Transverse colon (tissue), 4 donors: ENCODE results near the gene AK9. TPM values are rescaled to one million over a fixed set of nuclear protein-coding genes. Genes with fewer than 3 reads are reported as not detected.

ENCODE experiments used
- DNase-seq: peaks from one replicate; pipeline ENCODE4 v3.0.0-alpha.2; 2019
- H3K27ac ChIP-seq, 4 donors: fragments of 200-600 bp; sonication (generic); 2 replicates each; pipeline ENCODE4 v1.5.1; 2016 to 2018; ENCODE audit warnings: inconsistent platforms in 4 of 4
- H3K27me3 ChIP-seq: fragments of 200-600 bp; sonication (generic); 2 replicates; pipeline ENCODE4 v1.5.1; 2017; ENCODE audit warnings: inconsistent platforms
- H3K36me3 ChIP-seq, 4 donors: fragments of 200-600 bp; sonication (generic); 2 replicates each; pipeline ENCODE4 v1.5.1; 2017 to 2019; ENCODE audit warnings: inconsistent platforms in 4 of 4
- H3K4me1 ChIP-seq, 4 donors: fragments of 200-600 bp; sonication (generic); 2 replicates each; pipeline ENCODE4 v1.5.1; 2017 to 2020; ENCODE audit warnings: inconsistent platforms in 4 of 4
- H3K4me3 ChIP-seq, 4 donors: fragments of 200-600 bp; sonication (generic); 1 replicate in 1 of 4; 2 replicates in 3 of 4; pipeline versions ENCODE4 v1.5.1 to v1.6.1; 2017 to 2019; ENCODE audit warnings: inconsistent platforms in 4 of 4
- H3K9me3 ChIP-seq, 2 donors: fragments of 200-600 bp; sonication (generic); 2 replicates each; pipeline ENCODE4 v1.5.1; 2017 to 2019; ENCODE audit warnings: inconsistent platforms in 2 of 2
- EP300 ChIP-seq: sonication (generic); formaldehyde crosslinking; IDR thresholded peaks from one replicate; pipeline ENCODE4 v1.6.1; 2017; ENCODE audit warnings: antibody characterized with exemption, low read depth
- POLR2A ChIP-seq: fragments of 450-650 bp; IDR thresholded peaks from one replicate; pipeline ENCODE4 v1.6.1; 2016; ENCODE audit warnings: antibody characterized with exemption, mild to moderate bottlenecking, moderate library complexity
- POLR2AphosphoS5 ChIP-seq, 3 donors: sonication (generic); formaldehyde crosslinking; IDR thresholded peaks; one replicate each; pipeline ENCODE4 v1.6.1; 2016; ENCODE audit warnings: antibody characterized with exemption in 3 of 3
- WGBS, 2 donors: methylation state at CpG; one replicate each; pipeline ENCODE4 v1.1.5; 2018; ENCODE audit warnings: low coverage in 1 of 2; 5-methylcytosine and 5-hydroxymethylcytosine counted together
- in situ Hi-C, 4 donors: fragments of 200-750 bp; cut with MboI; loops; one replicate each; pipeline versions ENCODE4 v1.15.0 to v1.15.1; 2017; ENCODE audit warnings: low sequenced_read_pairs in 3 of 4, low pct_ligation_motif_present in 1 of 4, low pct_unique_long_range_greater_than_20kb in 1 of 4
- intact Hi-C: fragments of 100-400 bp; cut with DNase I; formaldehyde crosslinking; loops from one replicate; pipeline ENCODE4 v1.15.1; 2023; ENCODE audit warnings: low total_unique reads
- total RNA-seq, 4 donors: library from RNA; depleted of rRNA; stranded (reverse); fragments of >200 nt; gene quantifications; one replicate each; pipeline ENCODE4 v1.1.0, GENCODE V29; 2016
- TF ChIP-seq, protein P1 (sequence below), 5 experiments: fragments of 200-600 bp in 3 of 5; fragments of 450-650 bp in 2 of 5; sonication (generic) in 3 of 5; IDR thresholded peaks; 1 replicate in 2 of 5; 2 replicates in 3 of 5; pipeline ENCODE4 v1.5.1; 2016 to 2017; ENCODE audit warnings: antibody characterized with exemption in 5 of 5, inconsistent platforms in 3 of 5, mild to moderate bottlenecking in 2 of 5, moderate library complexity in 1 of 5

Gene AK9
- total RNA-seq, 4 donors from 2014 or later: 12.0 to 32.0 (median 23.2) TPM

DNA sequence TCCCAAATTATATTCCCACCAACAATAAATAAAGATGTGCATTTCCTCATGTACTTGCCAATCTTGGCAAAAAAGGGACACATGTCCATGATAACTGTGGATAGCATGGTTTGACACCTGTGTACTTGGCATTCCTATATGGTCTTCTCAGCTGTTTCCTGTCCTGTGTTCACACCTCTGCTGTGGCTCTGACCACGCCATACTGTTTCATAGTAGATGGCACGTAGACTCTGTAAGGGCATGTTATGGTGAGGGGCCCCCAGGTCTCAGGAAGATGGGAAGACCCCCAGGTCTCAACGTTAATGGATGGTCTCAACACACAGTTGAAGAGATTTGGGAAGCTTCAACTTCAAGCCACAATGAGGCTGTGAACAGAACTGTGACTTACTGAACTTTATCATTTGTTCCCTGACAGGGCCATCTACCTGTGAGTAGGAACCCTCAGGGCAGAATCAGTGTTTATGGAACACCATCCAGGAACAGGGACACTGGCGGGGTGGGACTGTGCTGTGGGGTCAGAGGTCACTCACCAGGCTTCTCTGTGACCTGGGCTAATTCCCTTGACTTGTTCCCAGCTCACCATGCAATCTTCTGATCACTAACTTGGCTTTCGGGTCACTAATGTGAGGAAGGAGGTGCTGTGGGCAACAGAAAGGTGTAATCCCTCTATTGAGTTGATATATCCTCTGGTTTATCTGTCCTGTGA is 219.7 kb downstream of the AK9 start:
- intact Hi-C loops (no loop called here), in situ Hi-C loops (no loop called here)
- 91% methylated on average over 5 of the region's 5 CpGs; no CpG with 5 or more reads in 1 of the 2 donors for WGBS, 2 donors
- H3K27me3 ChIP-seq: no peaks in the 10 kb centered on the region
- TF ChIP-seq EP300 (no peak), POLR2A (no peak), POLR2AphosphoS5 (IDR thresholded peaks at IDR 0.05) (no peak)
- TF ChIP-seq, protein P1, sequence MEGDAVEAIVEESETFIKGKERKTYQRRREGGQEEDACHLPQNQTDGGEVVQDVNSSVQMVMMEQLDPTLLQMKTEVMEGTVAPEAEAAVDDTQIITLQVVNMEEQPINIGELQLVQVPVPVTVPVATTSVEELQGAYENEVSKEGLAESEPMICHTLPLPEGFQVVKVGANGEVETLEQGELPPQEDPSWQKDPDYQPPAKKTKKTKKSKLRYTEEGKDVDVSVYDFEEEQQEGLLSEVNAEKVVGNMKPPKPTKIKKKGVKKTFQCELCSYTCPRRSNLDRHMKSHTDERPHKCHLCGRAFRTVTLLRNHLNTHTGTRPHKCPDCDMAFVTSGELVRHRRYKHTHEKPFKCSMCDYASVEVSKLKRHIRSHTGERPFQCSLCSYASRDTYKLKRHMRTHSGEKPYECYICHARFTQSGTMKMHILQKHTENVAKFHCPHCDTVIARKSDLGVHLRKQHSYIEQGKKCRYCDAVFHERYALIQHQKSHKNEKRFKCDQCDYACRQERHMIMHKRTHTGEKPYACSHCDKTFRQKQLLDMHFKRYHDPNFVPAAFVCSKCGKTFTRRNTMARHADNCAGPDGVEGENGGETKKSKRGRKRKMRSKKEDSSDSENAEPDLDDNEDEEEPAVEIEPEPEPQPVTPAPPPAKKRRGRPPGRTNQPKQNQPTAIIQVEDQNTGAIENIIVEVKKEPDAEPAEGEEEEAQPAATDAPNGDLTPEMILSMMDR (IDR thresholded peaks at IDR 0.05): no peak
- peaks cover 0 to 17% (median 3%) of the 10 kb centered on the region in 4 donors for H3K4me1 ChIP-seq
- H3K36me3 ChIP-seq: peaks cover 0 to 25% (median 6%) of the 10 kb centered on the region in 4 donors
- H3K9me3 ChIP-seq: no peaks in the 10 kb centered on the region
- no peak for DNase-seq
- no peak overlapping the region for H3K4me3 ChIP-seq
- no peak overlapping the region for H3K27ac ChIP-seq

DNA sequence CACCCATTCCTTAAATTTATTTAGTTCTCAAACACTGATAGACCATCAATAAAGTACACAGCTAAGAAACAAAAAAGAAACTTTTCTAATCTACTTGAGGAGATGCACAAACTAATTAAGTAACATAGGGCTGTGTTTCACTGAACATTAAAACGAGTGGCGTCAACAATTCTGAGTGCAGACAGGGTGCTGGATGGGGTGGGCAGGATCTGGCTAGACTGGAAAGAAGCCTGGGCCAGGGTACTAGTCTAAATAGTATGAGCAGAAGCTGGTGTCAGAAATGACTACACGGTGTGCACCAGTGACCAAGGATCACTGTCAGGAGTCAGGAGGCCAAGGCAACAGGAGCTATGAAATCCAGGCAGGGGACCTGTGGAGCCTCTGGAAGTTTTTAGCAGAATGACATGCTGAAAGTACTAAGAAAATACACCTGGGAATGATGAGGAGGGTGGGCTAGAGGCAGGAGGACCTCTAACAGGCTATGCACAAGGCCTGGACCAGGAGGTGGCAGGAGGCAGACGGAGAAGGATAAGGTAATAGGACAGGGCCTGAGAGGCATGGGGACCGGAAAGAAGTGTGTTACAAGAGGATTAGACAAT is 221.3 kb downstream of the AK9 start:
- intact Hi-C loops: no loop called here
- H3K9me3 ChIP-seq: no peaks in the 10 kb centered on the region
- H3K4me3 ChIP-seq: no peak overlapping the region
- H3K36me3 ChIP-seq: peaks cover 0 to 34% (median 11%) of the 10 kb centered on the region in 4 donors
- H3K27ac ChIP-seq: no peak overlapping the region
- H3K4me1 ChIP-seq: peaks cover 0 to 17% (median 4%) of the 10 kb centered on the region in 4 donors
- in situ Hi-C loops: no loop called here
- 91 to 95% methylated on average over 4 to 5 of the region's 5 CpGs for WGBS, 2 donors
- DNase-seq: no peak
- TF ChIP-seq, protein P1 (IDR thresholded peaks at IDR 0.05): no peak
- TF ChIP-seq POLR2AphosphoS5 (IDR thresholded peaks at IDR 0.05): no peak
- no peak for TF ChIP-seq POLR2A
- TF ChIP-seq EP300: no peak
- H3K27me3 ChIP-seq: no peaks in the 10 kb centered on the region

DNA sequence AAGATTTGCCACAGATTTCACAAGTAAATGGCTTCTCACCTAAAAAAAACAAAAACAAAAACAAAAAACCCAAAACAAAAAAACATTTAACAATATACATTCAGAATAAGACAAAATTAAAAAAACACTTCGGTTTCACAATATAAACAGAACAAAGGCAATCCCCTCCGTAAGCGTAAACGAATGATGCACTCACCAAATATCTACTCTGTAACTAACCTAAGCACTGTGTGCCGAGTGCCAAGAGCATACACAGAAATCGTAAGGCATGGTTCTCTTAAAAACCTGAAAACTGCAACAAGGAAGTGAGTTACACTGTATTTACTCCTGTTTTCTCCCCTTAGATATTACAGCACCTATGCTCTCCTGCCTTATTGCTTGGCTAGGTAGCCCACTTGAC is 223.3 kb downstream of the AK9 start:
- H3K4me1 ChIP-seq: peaks cover 0 to 17% (median 4%) of the 10 kb centered on the region in 4 donors
- no peak overlapping the region for H3K4me3 ChIP-seq
- H3K36me3 ChIP-seq: peaks cover 0 to 27% (median 6%) of the 10 kb centered on the region in 4 donors
- H3K27me3 ChIP-seq: no peaks in the 10 kb centered on the region
- no peak for TF ChIP-seq POLR2A
- TF ChIP-seq, protein P1 (IDR thresholded peaks at IDR 0.05): no peak
- TF ChIP-seq POLR2AphosphoS5 (IDR thresholded peaks at IDR 0.05): no peak
- no peak for TF ChIP-seq EP300
- H3K9me3 ChIP-seq: no peaks in the 10 kb centered on the region
- 78% methylated on average over 5 to 6 of the region's 6 CpGs for WGBS, 2 donors
- intact Hi-C loops (no loop called here), in situ Hi-C loops (no loop called here)
- H3K27ac ChIP-seq: no peak overlapping the region
- DNase-seq: no peak

DNA sequence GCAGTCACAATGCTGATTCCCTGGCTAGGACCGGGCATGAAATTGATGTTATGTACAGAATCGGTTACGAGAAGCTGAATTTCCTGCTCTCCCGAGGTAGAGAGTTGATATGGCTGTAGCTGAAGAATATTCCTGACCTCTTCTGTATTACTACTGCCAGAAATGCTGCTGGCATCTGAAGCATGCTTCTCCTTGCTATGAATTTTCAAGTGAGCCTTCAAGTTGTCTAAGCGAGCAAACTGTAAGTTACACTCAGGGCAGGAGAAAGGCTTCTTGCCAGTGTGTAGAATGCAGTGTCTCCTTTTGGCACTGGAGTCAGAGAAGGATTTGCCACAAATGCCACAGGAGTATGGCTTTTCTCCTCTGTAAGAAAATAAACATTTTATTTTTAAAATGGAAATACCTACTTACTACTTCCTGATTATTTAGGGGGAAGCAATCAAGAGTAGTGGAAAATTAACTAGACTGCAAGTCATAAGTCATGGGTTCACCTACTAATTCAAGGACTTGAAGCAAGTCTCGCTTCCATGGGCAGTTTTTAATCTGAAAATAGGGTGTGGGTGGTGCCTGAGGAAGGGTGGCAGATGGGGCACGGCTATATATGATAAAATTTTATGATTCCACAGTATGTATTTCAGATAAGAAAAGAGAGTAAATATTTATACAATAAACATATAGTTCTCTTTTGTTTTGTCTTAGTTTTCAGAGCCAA is 224.6 kb downstream of the AK9 start:
- H3K4me3 ChIP-seq: no peak overlapping the region
- H3K4me1 ChIP-seq: peaks cover 0 to 17% (median 4%) of the 10 kb centered on the region in 4 donors
- H3K27me3 ChIP-seq: no peaks in the 10 kb centered on the region
- no peaks in the 10 kb centered on the region for H3K9me3 ChIP-seq
- intact Hi-C loops: no loop called here
- WGBS, 2 donors: 68 to 71% methylated on average over 6 to 7 of the region's 7 CpGs
- in situ Hi-C loops: no loop called here
- H3K27ac ChIP-seq: peak overlapping the region; percentile 29 to 71 (median 48)
- H3K36me3 ChIP-seq: peaks cover 0 to 34% (median 7%) of the 10 kb centered on the region in 4 donors
- TF ChIP-seq EP300 (no peak), POLR2AphosphoS5 (IDR thresholded peaks at IDR 0.05) (no peak), POLR2A (no peak)
- TF ChIP-seq, protein P1 (IDR thresholded peaks at IDR 0.05): no peak
- no peak for DNase-seq
